Spleen (tissue), 7 donors: ENCODE measurements around the gene TGDS.

Source experiments
- CTCF ChIP-seq, 11 experiments: fragments of 200-600 bp in 7 of 11; fragments of 450-650 bp in 4 of 11; sonication (generic) in 4 of 11; IDR thresholded peaks in 8 of 11; conservative IDR thresholded peaks in 3 of 11; 1 replicate in 7 of 11; 2 replicates in 4 of 11; pipeline versions ENCODE4 v1.4.0 to v1.8.0; 2016 to 2021; ENCODE audit warnings: antibody characterized with exemption in 11 of 11, inconsistent platforms in 4 of 11, mild to moderate bottlenecking in 1 of 11
- POLR2A ChIP-seq, 3 donors: fragments of 450-650 bp; IDR thresholded peaks; one replicate each; pipeline ENCODE4 v1.5.1; 2017; ENCODE audit warnings: antibody characterized with exemption in 3 of 3, mild to moderate bottlenecking in 1 of 3
- donor health status: DM: no; HTN: no; CAD: no; lungs with moderate emphysema.
- donor health status: DM: no; HTN: no; CAD: no.
- donor health status: DM: no; HTN: no; CAD: no.

GRCh38 chr13:94569615-94570014 lies 26.3 kb downstream of the TGDS start:
- TF ChIP-seq CTCF (IDR thresholded peaks at IDR 0.05 in 8 of 11, conservative IDR thresholded peaks at IDR 0.05 in 3 of 11) (no peak), POLR2A (IDR thresholded peaks at IDR 0.05) (no peak)
